ENCODE measurements around the gene TMEM127. TPM values are rescaled to one million over a fixed set of nuclear protein-coding genes. Genes with fewer than 3 reads are reported as not detected.

Gene TMEM127
- total RNA-seq, 1 experiment from 2014 or later: 23.0 TPM

Other genes with a start within 250 kb of the TMEM127 start
- gene GPAT2, start 231.1 kb downstream of the TMEM127 start, total RNA-seq (2014; rRNA removed; shearing (Covaris generic)): not detected in 2 replicates
- not detected in 2 replicates for gene ADRA2B, start 149.4 kb downstream of the TMEM127 start, total RNA-seq (2014; rRNA removed; shearing (Covaris generic))
- gene ASTL, start 127.5 kb downstream of the TMEM127 start, total RNA-seq (2014; rRNA removed; shearing (Covaris generic)): not detected in 2 replicates
- 0.80 and 1.0 TPM in 2 replicates for gene DUSP2, start 120.6 kb downstream of the TMEM127 start, total RNA-seq (2014; rRNA removed; shearing (Covaris generic))
- gene STARD7, start 57.2 kb downstream of the TMEM127 start, total RNA-seq (2014; rRNA removed; shearing (Covaris generic)): 208 and 228 TPM in 2 replicates
- gene CIAO1, start 228 bp upstream of the TMEM127 start, total RNA-seq (2014; rRNA removed; shearing (Covaris generic)): 88.3 and 102 TPM in 2 replicates
- gene SNRNP200, start 39.5 kb upstream of the TMEM127 start, total RNA-seq (2014; rRNA removed; shearing (Covaris generic)): 28.0 and 32.8 TPM in 2 replicates
- 6.7 and 6.9 TPM in 2 replicates for gene ITPRIPL1, start 59.3 kb upstream of the TMEM127 start, total RNA-seq (2014; rRNA removed; shearing (Covaris generic))
- gene NCAPH, start 69.8 kb upstream of the TMEM127 start, total RNA-seq (2014; rRNA removed; shearing (Covaris generic)): 17.5 and 20.6 TPM in 2 replicates
- gene NEURL3, start 239.4 kb upstream of the TMEM127 start, total RNA-seq (2014; rRNA removed; shearing (Covaris generic)): not detected in 2 replicates

All from SK-MEL-5 (cell line).